Left colon (tissue), 2 donors: ENCODE results near the gene ST6GALNAC1. TPM values are rescaled to one million over a fixed set of nuclear protein-coding genes. Genes with fewer than 3 reads are reported as not detected.

Experiments used
- total RNA-seq, 2 donors: library from RNA; stranded (reverse); fragmentation: NEBNext Ultra II Directional; extraction: Animal tissue kit (Norgen Biotek cat#: 25700); gene quantifications; one replicate each; pipeline ENCODE4 v1.2.1, GENCODE V29; 2021
- donor health status: DM: no; HTN: no; CAD: no.
- donor health status: DM: yes; HTN: yes; CAD: no.

The ST6GALNAC1 gene
- total RNA-seq, 2 donors from 2014 or later: 322 to 434 TPM

Other genes starting within 250 kb of the ST6GALNAC1 start
- 10 to 100 TPM; 15.9 to 18.2 TPM for gene UBE2O, start 190.6 kb downstream of the ST6GALNAC1 start, total RNA-seq
- gene AANAT, start 176.2 kb downstream of the ST6GALNAC1 start, total RNA-seq: not detected
- 10 to 100 TPM; 11.6 to 12.8 TPM for gene RHBDF2, start 142.3 kb downstream of the ST6GALNAC1 start, total RNA-seq
- 10 to 100 TPM in 1 of 2 donors, 1 to 10 TPM in 1; 9.0 to 12.2 TPM for gene CYGB, start 106.0 kb downstream of the ST6GALNAC1 start, total RNA-seq
- 1 to 10 TPM in 1 of 2 donors, under 1 TPM in 1; 0.92 to 2.3 TPM for gene PRCD, start 103.7 kb downstream of the ST6GALNAC1 start, total RNA-seq
- gene ST6GALNAC2, start 57.9 kb downstream of the ST6GALNAC1 start, total RNA-seq: 1 to 10 TPM; 3.9 to 4.5 TPM
- gene MXRA7, start 67.2 kb upstream of the ST6GALNAC1 start, total RNA-seq: 10 to 100 TPM; 12.0 to 37.2 TPM
- 10 to 100 TPM; 27.2 to 31.3 TPM for gene JMJD6, start 82.8 kb upstream of the ST6GALNAC1 start, total RNA-seq
- gene METTL23, start 83.1 kb upstream of the ST6GALNAC1 start, total RNA-seq: 10 to 100 TPM; 23.4 to 25.0 TPM
- gene SRSF2, start 93.6 kb upstream of the ST6GALNAC1 start, total RNA-seq: 100 to 1,000 TPM; 138 to 156 TPM
- 10 to 100 TPM; 39.1 to 43.0 TPM for gene MFSD11, start 94.4 kb upstream of the ST6GALNAC1 start, total RNA-seq
- under 1 TPM; 0.36 to 0.46 TPM for gene MGAT5B, start 224.6 kb upstream of the ST6GALNAC1 start, total RNA-seq